Posterior vena cava (tissue), 2 donors: ENCODE results near the gene GPATCH2. TPM values are rescaled to one million over a fixed set of nuclear protein-coding genes. Genes with fewer than 3 reads are reported as not detected.
"Not testable (repeated sequence)": the region's sequence is repeated elsewhere in the genome, so short reads cannot be mapped to it uniquely, and the experiment has no call there.

Experiments
- DNase-seq: peaks from one replicate; pipeline ENCODE4 v3.0.0-alpha.2; 2020; ENCODE audit warnings: low spot score
- intact Hi-C, 2 donors: fragments of 100-400 bp; cut with DNase I; formaldehyde crosslinking; loops; one replicate each; pipeline versions ENCODE4 v1.14.1 to v1.14.2; 2022 to 2023
- total RNA-seq, 2 donors: library from RNA; stranded (reverse); fragmentation: NEBNext Ultra II Directional; extraction: Animal tissue kit (Norgen Biotek cat#: 25700); gene quantifications; one replicate each; pipeline ENCODE4 v1.2.1, GENCODE V29; 2021
- donor health status: DM: yes; HTN: yes; CAD: no.
- donor health status: DM: yes; HTN: yes; CAD: no.

GPATCH2 gene
- total RNA-seq, 2 donors from 2014 or later: 15.0 to 17.2 TPM

- DNase-seq: no peak
- intact Hi-C loops: no loop called here
These were observed 44.3 kb downstream of the GPATCH2 start for GRCh38 chr1:217586586-217586985.

GRCh38 chr1:217585577-217585976 lies 45.3 kb downstream of the GPATCH2 start:
- intact Hi-C loops: no loop called here

GRCh38 chr1:217584286-217584811 lies 46.5 kb downstream of the GPATCH2 start:
- intact Hi-C loops, DNase-seq: not testable (repeated sequence)

More at GRCh38 chr1:217585577-217585976, 45.3 kb downstream of the GPATCH2 start:
- DNase-seq: no peak

- intact Hi-C loops: no loop called here
- no peak for DNase-seq
These were observed 53.6 kb downstream of the GPATCH2 start for GRCh38 chr1:217577336-217577735.

DNA sequence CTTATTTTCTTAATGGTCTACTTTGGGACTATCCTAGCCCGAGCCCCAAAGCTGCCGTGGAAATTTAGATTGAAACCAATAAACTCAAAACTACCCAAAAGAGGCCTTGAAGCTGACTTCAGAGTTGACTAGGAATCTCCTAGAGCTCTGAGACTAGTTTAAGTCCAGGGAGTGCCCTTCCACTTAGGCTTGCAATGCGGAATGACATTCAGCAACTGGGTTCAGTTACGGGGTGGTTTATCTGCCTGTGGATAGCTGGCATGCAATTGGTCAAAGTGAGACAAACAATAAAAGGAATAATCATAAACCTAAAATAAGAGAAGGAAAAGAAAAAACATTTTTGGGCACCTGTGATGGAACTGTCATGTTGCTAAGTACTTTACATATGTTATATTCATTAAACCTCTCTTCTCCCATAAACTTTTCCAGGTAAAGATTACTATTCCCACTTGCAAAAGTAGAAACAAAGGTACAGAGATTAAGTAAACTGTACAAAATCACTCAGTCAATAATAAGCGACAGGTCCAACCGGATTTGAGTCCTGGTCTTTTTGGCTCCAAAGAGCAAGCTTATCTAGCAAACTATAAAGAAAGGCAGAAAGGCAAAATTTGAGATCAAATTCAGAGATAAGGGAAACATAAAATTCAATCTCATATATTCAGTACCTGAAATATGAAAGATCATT lies 56.5 kb downstream of the GPATCH2 start:
- intact Hi-C loops: no loop called here
- no peak for DNase-seq

DNA sequence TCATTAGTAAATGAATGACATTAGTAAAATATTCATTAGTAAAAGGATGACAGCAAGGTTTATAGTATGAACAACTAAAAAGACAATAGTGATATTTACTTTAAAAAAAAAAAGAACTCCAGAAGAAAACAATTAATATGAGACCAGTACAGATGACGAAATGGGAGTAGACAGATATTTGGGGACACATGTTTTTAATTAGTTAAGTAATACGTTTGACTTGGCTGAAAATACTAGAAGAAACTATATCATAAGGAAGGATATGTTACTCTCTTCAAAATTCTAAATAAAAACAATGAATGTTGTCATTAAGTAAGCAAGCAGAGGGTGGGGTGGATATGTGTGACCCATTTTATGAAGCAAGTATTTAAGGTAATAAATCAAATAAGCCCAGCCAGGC lies 61.9 kb downstream of the GPATCH2 start:
- DNase-seq: no peak

GRCh38 chr1:217568200-217568599 lies 62.7 kb downstream of the GPATCH2 start:
- no peak for DNase-seq
- intact Hi-C loops: no loop called here

More for the DNA sequence above, 61.9 kb downstream of the GPATCH2 start:
- intact Hi-C loops: no loop called here

DNA sequence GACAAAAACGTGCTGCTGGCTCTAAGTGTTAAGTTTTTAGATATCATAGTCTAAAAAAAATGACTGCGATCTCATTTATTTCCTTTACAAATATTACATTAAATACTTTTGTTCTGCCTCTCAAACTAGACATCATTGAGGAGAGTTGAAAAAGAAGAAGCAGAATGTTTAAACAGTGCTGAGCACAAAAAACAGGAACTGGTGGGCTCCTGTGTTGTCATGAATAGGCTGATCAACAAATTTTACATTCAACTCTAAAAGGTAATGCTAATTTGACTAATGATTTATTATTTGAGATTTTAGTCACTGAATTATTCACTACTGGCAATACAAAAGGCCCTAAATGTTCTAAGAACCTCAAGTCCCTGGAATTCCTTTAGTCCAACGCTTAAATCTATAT lies 66.1 kb downstream of the GPATCH2 start:
- DNase-seq: no peak
- intact Hi-C loops: no loop called here

- no peak for DNase-seq
- intact Hi-C loops: no loop called here
These were observed 66.7 kb downstream of the GPATCH2 start for GRCh38 chr1:217564207-217564606.

- intact Hi-C loops: no loop called here
- no peak for DNase-seq
These were observed 67.7 kb downstream of the GPATCH2 start for GRCh38 chr1:217563179-217563578.

- intact Hi-C loops: no loop called here
- no peak for DNase-seq
These were observed 68.5 kb downstream of the GPATCH2 start for GRCh38 chr1:217562229-217562878.

DNA sequence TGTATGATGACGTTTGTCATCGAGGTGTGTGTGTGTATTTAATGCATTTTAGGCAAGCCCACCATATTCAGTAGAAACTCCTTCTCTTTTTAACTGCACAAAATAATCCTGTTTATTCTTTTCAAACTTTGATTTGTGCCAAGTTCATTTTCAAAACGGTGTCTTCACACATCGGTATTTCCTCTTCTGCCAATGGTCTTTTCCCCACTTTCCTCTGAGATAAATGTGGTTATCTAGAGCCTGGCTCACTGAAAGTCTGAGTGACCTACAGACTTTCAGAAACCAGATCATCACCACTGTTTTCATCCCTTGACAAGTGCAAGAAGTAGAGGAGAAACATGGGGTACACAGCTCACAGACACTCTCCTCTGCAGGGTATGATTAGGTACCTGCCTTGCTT lies 69.4 kb downstream of the GPATCH2 start:
- DNase-seq: no peak
- intact Hi-C loops: no loop called here

DNA sequence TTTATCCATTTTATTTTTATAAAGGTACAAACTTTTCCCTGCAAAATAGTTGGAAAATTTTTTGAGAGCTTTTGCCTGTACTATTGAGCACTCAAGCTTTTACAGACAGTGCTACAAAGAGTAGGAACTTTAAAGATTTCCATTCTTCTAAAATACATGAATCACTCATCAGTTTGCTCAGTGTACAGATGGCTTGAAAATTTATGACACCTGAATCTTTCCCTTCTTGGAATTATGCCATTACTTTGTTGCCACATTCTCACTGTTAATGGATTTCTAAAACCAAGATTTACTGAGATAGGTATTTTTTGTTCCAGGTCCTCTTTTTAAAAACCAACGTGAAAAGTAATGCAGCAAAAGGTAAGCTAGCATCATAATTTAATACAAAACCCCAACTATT lies 76.0 kb downstream of the GPATCH2 start:
- DNase-seq: no peak
- intact Hi-C loops: no loop called here

DNA sequence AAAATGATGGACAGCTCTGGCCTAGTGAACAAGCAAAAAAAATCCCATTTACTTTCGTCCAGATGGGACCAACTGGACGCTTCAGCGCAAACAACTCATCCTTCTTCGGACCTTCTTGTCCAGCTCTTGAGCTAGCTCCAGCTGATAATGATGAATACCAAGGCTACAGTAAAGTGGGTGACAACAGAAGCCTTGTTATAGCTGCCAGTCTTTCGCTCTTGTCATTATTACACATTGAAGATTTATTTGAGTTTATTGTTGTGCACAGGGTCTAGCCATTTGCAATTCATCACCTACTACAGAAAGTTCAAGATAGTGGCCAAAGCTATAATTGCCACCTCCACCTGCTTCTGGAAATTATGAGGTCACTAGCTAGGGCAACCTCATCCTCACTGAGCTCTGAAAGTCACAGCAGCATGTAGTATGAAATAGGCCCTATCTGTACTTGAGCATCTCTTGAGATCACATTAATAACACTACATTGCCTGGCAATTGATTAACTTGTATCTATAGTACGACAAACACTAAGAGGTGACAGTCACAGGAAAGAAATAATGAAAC lies 76.9 kb downstream of the GPATCH2 start:
- no peak for DNase-seq
- intact Hi-C loops: no loop called here

DNA sequence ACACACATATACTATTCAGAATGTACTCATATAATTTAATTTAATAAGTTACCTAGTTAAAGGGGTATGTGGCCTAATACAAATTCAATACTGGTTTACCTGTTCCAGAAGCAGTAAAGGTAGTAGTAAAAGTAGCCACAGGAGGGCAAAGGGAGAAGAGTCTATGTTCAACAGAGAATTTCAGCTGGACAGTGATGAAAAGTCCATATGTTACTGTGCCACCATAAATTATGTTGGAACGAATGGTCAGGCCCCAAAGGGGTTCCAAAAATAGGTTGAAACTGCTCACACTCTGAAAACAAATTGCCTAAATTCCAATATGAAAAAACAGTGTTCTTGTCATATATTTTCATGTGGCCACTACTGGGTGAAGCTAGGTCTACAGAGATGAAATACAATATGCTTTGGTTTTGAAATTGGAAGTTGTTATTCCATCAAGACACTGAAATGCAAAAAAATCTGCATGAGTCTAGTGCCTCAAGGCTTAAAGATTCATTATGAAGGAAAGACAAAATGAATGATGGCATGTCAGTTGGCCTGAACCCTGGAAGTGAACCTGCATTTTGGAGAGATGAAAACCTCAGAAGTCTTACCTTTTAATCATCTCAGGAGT lies 78.4 kb downstream of the GPATCH2 start:
- intact Hi-C loops: no loop called here
- no peak for DNase-seq

GRCh38 chr1:217542837-217543236 lies 88.1 kb downstream of the GPATCH2 start:
- intact Hi-C loops: no loop called here
- DNase-seq: no peak

- DNase-seq: no peak
- intact Hi-C loops: no loop called here
These were observed 88.6 kb downstream of the GPATCH2 start for GRCh38 chr1:217542136-217542777.

DNA sequence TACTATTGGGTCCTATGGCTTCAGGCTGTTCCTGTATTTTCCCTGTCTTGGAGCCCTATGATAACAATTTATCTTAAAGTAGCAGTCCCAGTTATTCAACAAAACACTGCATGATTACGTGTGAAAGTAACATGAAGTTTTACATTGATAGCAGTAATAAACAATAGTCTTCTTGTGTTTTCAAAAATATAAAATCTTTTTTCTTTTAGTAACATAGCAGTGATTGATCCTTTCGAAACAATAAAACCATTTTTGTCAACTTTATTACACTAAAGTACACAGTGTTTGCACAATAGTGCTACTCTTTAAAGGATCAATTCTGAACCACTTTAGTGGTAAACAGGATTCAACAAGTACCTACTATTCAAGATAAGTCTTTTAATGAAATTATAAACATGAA lies 90.6 kb downstream of the GPATCH2 start:
- intact Hi-C loops: no loop called here
- no peak for DNase-seq

DNA sequence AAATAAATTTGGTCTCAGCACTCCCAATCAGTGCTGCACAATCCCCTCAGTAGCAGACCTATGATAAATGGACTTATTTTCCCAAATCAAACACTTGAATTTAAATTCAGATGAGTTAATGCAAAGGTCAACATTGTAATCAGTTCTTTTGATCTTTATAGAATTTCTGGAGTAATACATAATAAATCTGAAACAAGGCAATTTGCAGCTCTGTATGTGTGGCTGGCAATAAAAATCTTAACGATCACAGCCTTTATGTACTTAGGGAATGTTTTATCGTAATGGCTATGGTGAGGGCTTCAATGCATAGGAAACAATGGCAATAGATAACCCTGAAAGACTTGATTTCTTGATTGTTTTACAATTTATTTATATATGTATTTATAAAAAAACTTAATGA lies 91.4 kb downstream of the GPATCH2 start:
- DNase-seq: no peak
- intact Hi-C loops: no loop called here
